Dendritic cell treated with granulocyte-macrophage colony-stimulating factor and Interleukin-4, amounts not matched to agents 40 ng/mL and 50 ng/mL, for 4 days (primary cell): ENCODE data around the gene PPP4R4.

Source experiments
- H3K27ac Mint-ChIP-seq: one replicate; pipeline ENCODE4 v1.8.0; 2022; ENCODE audit warnings: mild to moderate bottlenecking, mixed read lengths
- H3K27me3 Mint-ChIP-seq: one replicate; pipeline ENCODE4 v1.8.0; 2022; ENCODE audit warnings: mild to moderate bottlenecking, mixed read lengths
- H3K36me3 Mint-ChIP-seq: one replicate; pipeline ENCODE4 v1.8.0; 2022; ENCODE audit warnings: low read depth, mixed read lengths
- H3K4me1 Mint-ChIP-seq: one replicate; pipeline ENCODE4 v1.8.0; 2022; ENCODE audit warnings: low read depth, mixed read lengths
- H3K4me3 Mint-ChIP-seq: one replicate; pipeline ENCODE4 v1.8.0; 2022; ENCODE audit warnings: mild to moderate bottlenecking, moderate library complexity, mixed read lengths
- H3K9me3 Mint-ChIP-seq: one replicate; pipeline ENCODE4 v1.8.0; 2022; ENCODE audit warnings: mixed read lengths
- intact Hi-C: fragments of 100-400 bp; cut with micrococcal nuclease; formaldehyde crosslinking; loops from one replicate; pipeline ENCODE4 v1.15.0; 2022

PPP4R4 gene

GRCh38 chr14:94322648-94323570, 148.8 kb downstream of the PPP4R4 start, which contains the start of gene SERPINA6:
Gene SERPINA6 (minus strand): TSS chr14:94323336. CDS start chr14:94314648, 8,688 bp downstream.
- no peaks in the 10 kb centered on the region for H3K9me3 Mint-ChIP-seq
- no peak within 1 kb of the TSS for H3K4me3 Mint-ChIP-seq
- H3K27ac Mint-ChIP-seq, result no peak within 1 kb of the TSS
- intact Hi-C loops, result no loop called here
- peaks cover 11% of the 10 kb centered on the region for H3K27me3 Mint-ChIP-seq
- no peaks in the 10 kb centered on the region for H3K36me3 Mint-ChIP-seq
- no peaks in the 10 kb centered on the region for H3K4me1 Mint-ChIP-seq

DNA sequence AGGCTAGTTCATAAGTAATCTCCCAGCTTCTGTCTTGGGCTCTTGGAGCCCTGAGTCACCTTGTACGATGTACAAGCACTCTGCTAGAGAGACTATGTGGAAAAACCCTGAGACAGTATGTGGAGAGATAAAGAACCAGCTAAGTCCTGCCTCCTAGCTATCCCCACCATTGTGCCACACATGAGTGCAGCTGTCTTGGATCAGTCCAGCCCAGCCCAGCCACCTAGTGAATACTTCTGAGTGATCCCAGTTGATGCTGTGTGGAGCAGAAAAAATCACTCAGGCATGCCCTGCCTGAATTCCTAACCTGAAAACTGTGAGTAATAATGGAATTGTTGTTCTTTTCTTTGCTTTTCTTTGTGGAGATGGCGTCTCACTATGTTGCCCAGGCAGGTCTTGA, 154.1 kb downstream of the PPP4R4 start:
- intact Hi-C loops, result no loop called here
- Mint-ChIP-seq H3K4me1 (no peaks in the 10 kb centered on the region), H3K9me3 (no peaks in the 10 kb centered on the region)

More for the DNA sequence above, 154.1 kb downstream of the PPP4R4 start:
- Mint-ChIP-seq H3K4me3 (no peak overlapping the region), H3K27ac (no peak overlapping the region), H3K36me3 (no peaks in the 10 kb centered on the region), H3K27me3 (peaks cover 24% of the 10 kb centered on the region)
